ENCODE results near the gene ITPR1.

Gene ITPR1

GRCh38 chr3:4780545-4780957 is 287.4 kb downstream of the ITPR1 start:
- TF ChIP-seq CTCF (IDR thresholded peaks at IDR 0.05; ENCODE audit: low read depth, low read length): no peak
- DNase-seq (ENCODE audit: extremely low read depth, low read depth): no peak

GRCh38 chr3:4782095-4782494 is 288.9 kb downstream of the ITPR1 start:
- TF ChIP-seq CTCF (IDR thresholded peaks at IDR 0.05; ENCODE audit: low read depth, low read length): no peak
- no peak for DNase-seq (ENCODE audit: extremely low read depth, low read depth)

GRCh38 chr3:4785551-4785950 is 292.4 kb downstream of the ITPR1 start:
- no peak for TF ChIP-seq CTCF (IDR thresholded peaks at IDR 0.05; ENCODE audit: low read depth, low read length)

GRCh38 chr3:4786431-4786830 is 293.3 kb downstream of the ITPR1 start:
- no peak for TF ChIP-seq CTCF (IDR thresholded peaks at IDR 0.05; ENCODE audit: low read depth, low read length)
- DNase-seq (ENCODE audit: extremely low read depth, low read depth): no peak

More at GRCh38 chr3:4785551-4785950, 292.4 kb downstream of the ITPR1 start:
- DNase-seq (ENCODE audit: extremely low read depth, low read depth): no peak

- no peak for DNase-seq (ENCODE audit: extremely low read depth, low read depth)
- no peak for TF ChIP-seq CTCF (IDR thresholded peaks at IDR 0.05; ENCODE audit: low read depth, low read length)
Measured at GRCh38 chr3:4791358-4791757, 298.2 kb downstream of the ITPR1 start.

- TF ChIP-seq CTCF (IDR thresholded peaks at IDR 0.05; ENCODE audit: low read depth, low read length): no peak
- DNase-seq (ENCODE audit: extremely low read depth, low read depth): no peak
Measured at GRCh38 chr3:4793311-4793710, 300.2 kb downstream of the ITPR1 start.

- no peak for TF ChIP-seq CTCF (IDR thresholded peaks at IDR 0.05; ENCODE audit: low read depth, low read length)
Measured at GRCh38 chr3:4794331-4794730, 301.2 kb downstream of the ITPR1 start.

More at GRCh38 chr3:4794331-4794730, 301.2 kb downstream of the ITPR1 start:
- DNase-seq (ENCODE audit: extremely low read depth, low read depth): no peak
